ENCODE measurements around the gene SLC26A8.

SLC26A8 gene

DNA sequence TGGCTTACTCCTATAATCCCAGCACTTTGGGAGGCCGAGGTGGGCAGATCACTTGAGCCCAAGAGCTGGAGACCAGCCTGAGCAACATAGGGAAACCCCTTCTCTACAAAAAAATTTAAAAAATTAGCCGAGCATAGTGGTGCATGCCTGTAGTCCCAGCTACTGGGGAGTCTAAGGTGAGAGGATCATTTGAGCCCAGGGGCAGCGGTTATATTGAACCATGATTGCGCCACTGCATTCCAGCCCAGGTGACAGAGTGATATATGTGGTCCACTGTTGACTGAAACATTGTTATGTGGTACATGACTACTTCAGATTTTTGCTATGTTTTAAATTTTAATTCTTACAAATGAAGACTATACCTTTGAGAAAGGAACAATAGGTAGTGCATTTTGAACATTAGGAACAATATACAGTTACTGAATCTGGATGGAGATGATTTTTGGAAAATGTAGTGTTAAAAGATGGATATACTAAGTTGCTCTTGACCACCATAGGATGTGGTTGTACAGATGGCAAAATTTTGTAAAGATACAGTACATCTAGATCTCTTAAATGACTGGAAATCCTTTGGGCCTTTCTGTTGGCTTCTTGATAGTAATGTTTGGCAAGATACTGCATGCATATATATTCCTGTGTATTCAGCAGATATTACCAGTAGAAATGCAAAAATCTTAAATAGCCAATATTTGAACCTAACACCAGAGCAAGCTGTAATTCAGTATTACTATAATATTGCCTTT is 39.0 kb upstream of the SLC26A8 start:
- Histone ChIP-seq H3K4me3 (ENCODE audit: low read length) (no peak overlapping the region), H3K9me3 (ENCODE audit: low read length) (no peaks in the 10 kb centered on the region), H2AFZ (ENCODE audit: low read depth, low read length) (no peak overlapping the region), H3K36me3 (ENCODE audit: insufficient read depth, low read length) (peaks cover 12% of the 10 kb centered on the region), H3K27me3 (ENCODE audit: insufficient read depth, low read length) (no peaks in the 10 kb centered on the region), H3K4me1 (ENCODE audit: insufficient read depth, low read length) (no peaks in the 10 kb centered on the region)

- no peaks in the 10 kb centered on the region for H3K9me3 ChIP-seq (ENCODE audit: low read length)
- peaks cover 13% of the 10 kb centered on the region for H3K36me3 ChIP-seq (ENCODE audit: insufficient read depth, low read length)
- H3K27me3 ChIP-seq (ENCODE audit: insufficient read depth, low read length) = no peaks in the 10 kb centered on the region
- H3K4me3 ChIP-seq (ENCODE audit: low read length) = no peak overlapping the region
- no peaks in the 10 kb centered on the region for H3K4me1 ChIP-seq (ENCODE audit: insufficient read depth, low read length)
- no peak overlapping the region for H2AFZ ChIP-seq (ENCODE audit: low read depth, low read length)
Measured at GRCh38 chr6:36062247-36062646, 37.8 kb upstream of the SLC26A8 start.

GRCh38 chr6:36061236-36061635 is 36.8 kb upstream of the SLC26A8 start:
- Histone ChIP-seq H3K9me3 (ENCODE audit: low read length) (no peaks in the 10 kb centered on the region), H3K4me1 (ENCODE audit: insufficient read depth, low read length) (no peaks in the 10 kb centered on the region), H3K4me3 (ENCODE audit: low read length) (no peak overlapping the region), H3K27me3 (ENCODE audit: insufficient read depth, low read length) (no peaks in the 10 kb centered on the region), H3K36me3 (ENCODE audit: insufficient read depth, low read length) (peaks cover 13% of the 10 kb centered on the region), H2AFZ (ENCODE audit: low read depth, low read length) (no peak overlapping the region)

GRCh38 chr6:36056178-36056577 is 31.7 kb upstream of the SLC26A8 start:
- no peaks in the 10 kb centered on the region for H3K4me1 ChIP-seq (ENCODE audit: insufficient read depth, low read length)
- H3K9me3 ChIP-seq (ENCODE audit: low read length) = no peaks in the 10 kb centered on the region
- H3K36me3 ChIP-seq (ENCODE audit: insufficient read depth, low read length) = peaks cover 20% of the 10 kb centered on the region
- H2AFZ ChIP-seq (ENCODE audit: low read depth, low read length) = no peak overlapping the region
- no peak overlapping the region for H3K4me3 ChIP-seq (ENCODE audit: low read length)
- no peaks in the 10 kb centered on the region for H3K27me3 ChIP-seq (ENCODE audit: insufficient read depth, low read length)

- no peaks in the 10 kb centered on the region for H3K4me1 ChIP-seq (ENCODE audit: insufficient read depth, low read length)
- H3K36me3 ChIP-seq (ENCODE audit: insufficient read depth, low read length) = peaks cover 16% of the 10 kb centered on the region
- no peak overlapping the region for H3K4me3 ChIP-seq (ENCODE audit: low read length)
- no peak overlapping the region for H2AFZ ChIP-seq (ENCODE audit: low read depth, low read length)
- H3K27me3 ChIP-seq (ENCODE audit: insufficient read depth, low read length) = no peaks in the 10 kb centered on the region
- H3K9me3 ChIP-seq (ENCODE audit: low read length) = no peaks in the 10 kb centered on the region
Measured at GRCh38 chr6:36054956-36055355, 30.5 kb upstream of the SLC26A8 start.

DNA sequence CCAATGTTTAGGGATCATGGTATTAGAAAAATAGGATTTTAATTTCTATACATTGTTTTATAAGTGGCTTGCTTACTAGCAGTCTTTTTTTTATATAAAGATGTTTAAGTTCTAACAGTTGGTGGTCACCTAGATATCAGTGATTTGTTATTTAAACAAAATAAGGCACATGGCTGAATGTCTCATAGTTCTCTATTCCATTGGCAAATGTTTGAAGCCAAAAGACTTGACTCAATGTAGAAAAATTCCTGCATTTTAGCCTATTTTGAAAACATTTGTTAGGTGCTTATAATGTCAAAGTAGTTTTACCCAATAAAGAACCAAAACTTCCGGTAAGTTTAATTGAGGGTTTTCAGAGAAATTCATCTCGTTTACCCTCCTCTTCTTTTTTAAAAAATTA is 30.0 kb upstream of the SLC26A8 start:
- Histone ChIP-seq H2AFZ (ENCODE audit: low read depth, low read length) (no peak overlapping the region), H3K4me3 (ENCODE audit: low read length) (no peak overlapping the region), H3K4me1 (ENCODE audit: insufficient read depth, low read length) (no peaks in the 10 kb centered on the region), H3K9me3 (ENCODE audit: low read length) (no peaks in the 10 kb centered on the region), H3K36me3 (ENCODE audit: insufficient read depth, low read length) (peaks cover 12% of the 10 kb centered on the region), H3K27me3 (ENCODE audit: insufficient read depth, low read length) (no peaks in the 10 kb centered on the region)

DNA sequence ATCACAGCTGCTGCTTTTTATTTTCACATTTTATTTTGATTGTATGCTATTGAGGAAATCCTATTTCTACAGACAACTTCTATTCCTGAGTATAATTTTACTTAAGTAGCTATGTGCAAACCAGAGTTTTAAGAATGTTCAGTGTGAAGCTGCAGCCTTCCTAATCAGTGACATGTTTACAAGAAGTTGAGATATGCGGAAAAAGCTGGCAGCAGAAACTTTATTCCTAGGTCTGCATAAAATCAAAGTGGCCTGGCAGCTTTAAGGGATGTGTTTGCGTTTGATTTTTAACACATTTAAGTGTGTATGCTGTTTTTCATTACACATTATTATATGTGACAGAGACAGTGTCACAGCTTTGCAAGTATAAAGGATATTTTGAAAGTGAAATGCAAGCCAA is 29.4 kb upstream of the SLC26A8 start:
- no peak overlapping the region for H3K4me3 ChIP-seq (ENCODE audit: low read length)
- H3K9me3 ChIP-seq (ENCODE audit: low read length) = no peaks in the 10 kb centered on the region
- H3K27me3 ChIP-seq (ENCODE audit: insufficient read depth, low read length) = no peaks in the 10 kb centered on the region
- H2AFZ ChIP-seq (ENCODE audit: low read depth, low read length) = no peak overlapping the region
- no peaks in the 10 kb centered on the region for H3K4me1 ChIP-seq (ENCODE audit: insufficient read depth, low read length)
- H3K36me3 ChIP-seq (ENCODE audit: insufficient read depth, low read length) = peaks cover 9% of the 10 kb centered on the region

- no peak overlapping the region for H3K4me3 ChIP-seq (ENCODE audit: low read length)
- no peak overlapping the region for H2AFZ ChIP-seq (ENCODE audit: low read depth, low read length)
- peaks cover 7% of the 10 kb centered on the region for H3K36me3 ChIP-seq (ENCODE audit: insufficient read depth, low read length)
- no peaks in the 10 kb centered on the region for H3K27me3 ChIP-seq (ENCODE audit: insufficient read depth, low read length)
- H3K4me1 ChIP-seq (ENCODE audit: insufficient read depth, low read length) = no peaks in the 10 kb centered on the region
- H3K9me3 ChIP-seq (ENCODE audit: low read length) = no peaks in the 10 kb centered on the region
Measured at GRCh38 chr6:36052097-36052496, 27.7 kb upstream of the SLC26A8 start.

DNA sequence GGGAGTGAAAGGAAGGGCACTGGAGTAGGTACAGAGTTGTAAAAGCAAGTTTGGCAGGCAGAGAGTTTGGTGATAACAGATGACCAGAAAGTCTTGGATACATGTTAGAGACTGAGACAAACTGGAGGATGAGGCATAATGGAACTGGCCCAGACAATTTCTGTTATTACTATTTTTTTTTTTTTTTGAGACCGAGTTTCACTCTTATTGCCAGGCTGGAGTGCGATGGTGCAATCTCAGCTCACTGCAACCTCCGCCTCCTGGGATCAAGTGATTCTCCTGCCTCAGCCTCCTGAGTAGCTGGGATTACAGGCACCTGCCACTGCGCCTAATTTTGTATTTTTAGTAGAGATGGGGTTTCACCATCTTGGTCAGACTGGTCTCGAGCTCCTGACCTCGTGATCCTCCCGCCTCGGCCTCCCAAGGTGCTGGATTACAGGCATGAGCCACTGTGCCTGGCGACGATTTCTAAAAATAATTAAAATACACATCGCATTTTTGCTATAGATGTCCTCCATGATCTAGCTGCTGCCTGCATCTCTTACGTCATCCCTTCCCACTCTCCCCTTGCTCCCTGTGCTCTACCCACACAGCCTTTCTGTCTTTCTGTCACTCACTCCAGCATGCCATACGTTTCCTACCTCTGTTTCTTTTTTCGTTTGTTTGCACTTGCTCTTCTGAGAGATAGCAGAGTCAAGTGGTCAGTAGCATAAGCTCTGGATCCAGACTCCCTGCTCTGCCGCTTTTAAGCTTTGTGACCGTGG is 26.7 kb upstream of the SLC26A8 start:
- peaks cover 7% of the 10 kb centered on the region for H3K36me3 ChIP-seq (ENCODE audit: insufficient read depth, low read length)
- no peak overlapping the region for H3K4me3 ChIP-seq (ENCODE audit: low read length)
- no peaks in the 10 kb centered on the region for H3K4me1 ChIP-seq (ENCODE audit: insufficient read depth, low read length)
- no peaks in the 10 kb centered on the region for H3K9me3 ChIP-seq (ENCODE audit: low read length)
- no peak overlapping the region for H2AFZ ChIP-seq (ENCODE audit: low read depth, low read length)
- no peaks in the 10 kb centered on the region for H3K27me3 ChIP-seq (ENCODE audit: insufficient read depth, low read length)

GRCh38 chr6:36050305-36050704 is 25.9 kb upstream of the SLC26A8 start:
- H3K4me3 ChIP-seq (ENCODE audit: low read length) = no peak overlapping the region
- no peaks in the 10 kb centered on the region for H3K27me3 ChIP-seq (ENCODE audit: insufficient read depth, low read length)
- peaks cover 7% of the 10 kb centered on the region for H3K36me3 ChIP-seq (ENCODE audit: insufficient read depth, low read length)
- H3K9me3 ChIP-seq (ENCODE audit: low read length) = no peaks in the 10 kb centered on the region
- H2AFZ ChIP-seq (ENCODE audit: low read depth, low read length) = no peak overlapping the region
- no peaks in the 10 kb centered on the region for H3K4me1 ChIP-seq (ENCODE audit: insufficient read depth, low read length)

- Histone ChIP-seq H3K4me3 (ENCODE audit: low read length) (no peak overlapping the region), H2AFZ (ENCODE audit: low read depth, low read length) (no peak overlapping the region), H3K9me3 (ENCODE audit: low read length) (no peaks in the 10 kb centered on the region), H3K27me3 (ENCODE audit: insufficient read depth, low read length) (no peaks in the 10 kb centered on the region), H3K4me1 (ENCODE audit: insufficient read depth, low read length) (no peaks in the 10 kb centered on the region), H3K36me3 (ENCODE audit: insufficient read depth, low read length) (peaks cover 7% of the 10 kb centered on the region)
Measured at GRCh38 chr6:36049582-36049981, 25.1 kb upstream of the SLC26A8 start.

DNA sequence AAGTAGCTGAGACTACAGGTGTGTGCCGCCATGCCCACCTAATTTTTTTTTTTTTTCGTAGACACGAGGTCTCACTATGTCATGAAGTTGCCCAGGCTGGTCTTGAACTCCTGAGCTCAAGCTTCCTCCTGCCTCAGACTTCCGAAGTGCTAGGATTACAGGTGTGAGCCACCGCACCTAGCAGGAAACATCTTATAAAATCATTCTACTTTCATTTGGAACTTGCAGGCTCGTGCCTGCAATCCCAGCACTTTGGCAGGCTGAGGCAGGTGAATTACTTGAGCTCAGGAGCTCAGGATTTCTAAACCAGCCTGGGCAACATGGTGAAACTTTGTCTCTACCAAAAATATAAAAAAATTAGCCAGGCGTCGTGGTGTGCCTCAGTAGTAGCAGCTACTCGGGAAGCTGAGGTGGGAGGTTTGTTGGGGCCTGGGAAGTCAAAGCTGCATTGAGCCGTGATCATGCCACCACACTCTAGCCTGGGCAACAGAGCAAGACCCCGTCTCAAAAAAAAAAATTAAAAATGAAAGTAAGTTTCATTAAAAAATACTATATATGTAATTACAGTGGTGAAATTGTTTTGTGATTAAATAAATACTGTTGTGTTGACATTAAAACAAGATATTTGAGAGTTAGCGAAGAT is 18.3 kb upstream of the SLC26A8 start:
- Histone ChIP-seq H3K36me3 (ENCODE audit: insufficient read depth, low read length) (no peaks in the 10 kb centered on the region), H3K4me3 (ENCODE audit: low read length) (no peak overlapping the region)

DNA sequence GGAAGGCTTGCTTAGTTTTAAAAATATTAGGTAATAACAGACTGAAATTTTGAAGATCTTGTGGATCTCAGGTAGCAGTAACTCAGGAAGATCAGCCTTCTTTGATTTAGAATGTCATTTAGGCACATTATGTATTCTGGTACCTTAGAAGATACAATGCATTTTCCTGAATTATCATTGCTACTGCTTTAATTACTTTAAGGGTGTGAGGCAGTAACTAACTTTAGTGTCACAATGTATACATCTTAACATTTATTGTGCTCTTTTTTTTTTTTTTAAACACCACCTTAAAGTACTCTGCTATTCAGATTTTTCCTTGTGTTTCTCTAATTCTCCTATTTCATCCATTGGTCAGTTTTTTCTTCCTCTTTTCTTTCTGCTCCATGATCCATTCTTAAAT is 16.5 kb upstream of the SLC26A8 start:
- Histone ChIP-seq H3K9me3 (ENCODE audit: low read length) (no peaks in the 10 kb centered on the region), H3K27me3 (ENCODE audit: insufficient read depth, low read length) (no peaks in the 10 kb centered on the region), H3K4me3 (ENCODE audit: low read length) (no peak overlapping the region), H2AFZ (ENCODE audit: low read depth, low read length) (no peak overlapping the region), H3K36me3 (ENCODE audit: insufficient read depth, low read length) (no peaks in the 10 kb centered on the region), H3K4me1 (ENCODE audit: insufficient read depth, low read length) (no peaks in the 10 kb centered on the region)

More for the DNA sequence above, 18.3 kb upstream of the SLC26A8 start:
- Histone ChIP-seq H3K4me1 (ENCODE audit: insufficient read depth, low read length) (no peaks in the 10 kb centered on the region), H3K9me3 (ENCODE audit: low read length) (no peaks in the 10 kb centered on the region), H2AFZ (ENCODE audit: low read depth, low read length) (no peak overlapping the region), H3K27me3 (ENCODE audit: insufficient read depth, low read length) (no peaks in the 10 kb centered on the region)

Data from neuron (in vitro differentiated cells).